Gastroesophageal sphincter (tissue), 4 donors: ENCODE measurements around the gene E2F4. TPM values are rescaled to one million over a fixed set of nuclear protein-coding genes. Genes with fewer than 3 reads are reported as not detected.
A peak's percentile ranks its signal among the peaks of the same experiment; 100 is the strongest.

Experiments
- ATAC-seq: fragments of 150-250 bp; one replicate; pipeline ENCODE4 v1.9.1; 2016; ENCODE audit warnings: mild to moderate bottlenecking, moderate library complexity
- H3K27ac ChIP-seq, 4 donors: fragments of 200-600 bp; sonication (generic) in 3 of 4; 1 replicate in 3 of 4; 2 replicates in 1 of 4; pipeline ENCODE4 v1.5.1; 2016 to 2019
- H3K27me3 ChIP-seq: fragments of 200-600 bp; sonication (generic); one replicate; pipeline ENCODE4 v1.5.1; 2019
- H3K36me3 ChIP-seq, 2 donors: fragments of 200-600 bp; sonication (generic); one replicate each; pipeline ENCODE4 v1.5.1; 2019; ENCODE audit warnings: control low read depth in 1 of 2
- H3K4me1 ChIP-seq, 3 donors: fragments of 200-600 bp; sonication (generic); 1 replicate in 2 of 3; 2 replicates in 1 of 3; pipeline ENCODE4 v1.5.1; 2016 to 2019; ENCODE audit warnings: control low read depth in 2 of 3
- H3K4me3 ChIP-seq, 2 donors: fragments of 200-600 bp; sonication (generic); one replicate each; pipeline ENCODE4 v1.5.1; 2019; ENCODE audit warnings: mild to moderate bottlenecking in 1 of 2, moderate library complexity in 1 of 2
- H3K9me3 ChIP-seq, 3 donors: fragments of 200-600 bp; sonication (generic); one replicate each; pipeline ENCODE4 v1.5.1; 2017 to 2019; ENCODE audit warnings: control low read depth in 2 of 3
- CTCF ChIP-seq, 4 experiments: fragments of 200-600 bp in 2 of 4; fragments of 450-650 bp in 2 of 4; sonication (generic) in 1 of 4; IDR thresholded peaks; one replicate each; pipeline ENCODE4 v1.5.1; 2017 to 2019; ENCODE audit warnings: antibody characterized with exemption in 4 of 4, mild to moderate bottlenecking in 2 of 4, moderate library complexity in 2 of 4
- EP300 ChIP-seq: sonication (generic); formaldehyde crosslinking; IDR thresholded peaks from one replicate; pipeline ENCODE4 v1.6.1; 2017; ENCODE audit warnings: antibody characterized with exemption, mild to moderate bottlenecking
- POLR2A ChIP-seq, 2 donors: fragments of 450-650 bp; IDR thresholded peaks; one replicate each; pipeline ENCODE4 v1.6.1; 2017; ENCODE audit warnings: antibody characterized with exemption in 2 of 2, mild to moderate bottlenecking in 2 of 2, moderate library complexity in 1 of 2
- POLR2AphosphoS5 ChIP-seq: sonication (generic); formaldehyde crosslinking; IDR thresholded peaks from one replicate; pipeline ENCODE4 v1.6.1; 2017; ENCODE audit warnings: antibody characterized with exemption
- WGBS, 2 donors: methylation state at CpG; one replicate each; pipeline ENCODE4 v1.1.5; 2018; ENCODE audit warnings: low coverage in 1 of 2; 5-methylcytosine and 5-hydroxymethylcytosine counted together
- total RNA-seq, 4 donors: library from RNA; depleted of rRNA; stranded (reverse); fragments of >200 nt; gene quantifications; one replicate each; pipeline ENCODE4 v1.1.0, GENCODE V29; 2016

Gene E2F4
- total RNA-seq, 4 donors from 2014 or later: 55.0 to 89.8 (median 76.2) TPM

GRCh38 chr16:67154578-67155294, 37.2 kb upstream of the E2F4 start:
- no peak for ATAC-seq
- TF ChIP-seq CTCF (IDR thresholded peaks at IDR 0.05) (no peak), POLR2AphosphoS5 (no peak), POLR2A (IDR thresholded peaks at IDR 0.05) (no peak), EP300 (no peak)
- no peaks in the 10 kb centered on the region for H3K9me3 ChIP-seq
- peak overlapping the region in 1 of 2 donors; percentile 28 for H3K4me3 ChIP-seq
- H3K27ac ChIP-seq: no peak overlapping the region
- H3K4me1 ChIP-seq: peaks cover 0 to 52% (median 22%) of the 10 kb centered on the region in 3 donors
- 4 to 27% methylated on average over 3 to 11 of the region's 61 CpGs for WGBS, 2 donors
- no peaks in the 10 kb centered on the region for H3K27me3 ChIP-seq
- no peaks in the 10 kb centered on the region for H3K36me3 ChIP-seq

GRCh38 chr16:67155295-67156142, 36.4 kb upstream of the E2F4 start:
- WGBS, 2 donors: 2 to 11% methylated on average over 9 to 13 of the region's 74 CpGs
- TF ChIP-seq POLR2A (IDR thresholded peaks at IDR 0.05) (no peak), EP300 (no peak), CTCF (IDR thresholded peaks at IDR 0.05) (peak in 3 of 4 experiments; percentile 99), POLR2AphosphoS5 (no peak)
- Histone ChIP-seq H3K4me3 (peak overlapping the region in 1 of 2 donors; percentile 28), H3K9me3 (no peaks in the 10 kb centered on the region), H3K4me1 (peaks cover 0 to 51% (median 18%) of the 10 kb centered on the region in 3 donors), H3K36me3 (no peaks in the 10 kb centered on the region), H3K27ac (no peak overlapping the region), H3K27me3 (no peaks in the 10 kb centered on the region)
- ATAC-seq: peak; percentile 54

DNA sequence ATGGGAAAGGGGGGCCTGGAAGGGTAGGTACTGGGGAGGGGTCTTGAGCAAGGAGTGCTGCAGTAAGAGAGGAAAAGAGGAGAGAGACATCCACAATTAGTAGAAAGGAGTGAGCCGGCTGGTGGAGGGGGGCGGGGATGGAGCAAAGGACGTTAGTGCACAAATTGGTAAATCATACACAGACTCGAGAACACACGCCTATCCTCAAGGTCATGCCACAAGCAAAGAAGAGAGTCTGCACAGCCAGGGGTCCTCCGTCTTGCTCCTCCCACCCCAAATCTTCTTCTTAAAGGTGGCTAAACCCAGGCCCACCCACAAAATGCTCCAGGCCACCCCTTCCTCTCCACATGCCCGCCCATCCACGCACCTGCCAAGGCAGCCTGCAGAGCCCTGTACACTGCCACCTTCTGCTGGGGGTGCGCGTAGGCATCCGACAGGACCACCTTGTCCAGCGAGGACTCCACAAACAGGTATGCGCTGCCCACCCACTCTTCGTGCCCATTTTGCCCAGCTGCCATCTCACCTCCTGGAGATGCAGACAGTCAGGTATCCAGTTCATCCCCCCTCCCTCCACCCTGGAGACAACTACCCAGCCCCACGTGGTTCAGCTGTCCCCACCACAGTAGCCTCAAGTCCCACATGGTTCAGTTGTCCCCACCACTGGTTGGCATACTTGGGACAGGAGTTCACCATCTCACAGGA, 35.7 kb upstream of the E2F4 start:
- H3K9me3 ChIP-seq: no peaks in the 10 kb centered on the region
- no peaks in the 10 kb centered on the region for H3K27me3 ChIP-seq
- TF ChIP-seq POLR2A (IDR thresholded peaks at IDR 0.05): no peak
- TF ChIP-seq POLR2AphosphoS5: no peak
- TF ChIP-seq EP300: no peak
- no peak for TF ChIP-seq CTCF (IDR thresholded peaks at IDR 0.05)
- H3K27ac ChIP-seq: no peak overlapping the region
- 50 to 72% methylated on average over 4 of the region's 15 CpGs for WGBS, 2 donors
- no peak for ATAC-seq
- no peak overlapping the region for H3K4me3 ChIP-seq
- H3K4me1 ChIP-seq: peaks cover 0 to 51% (median 19%) of the 10 kb centered on the region in 3 donors
- H3K36me3 ChIP-seq: no peaks in the 10 kb centered on the region

DNA sequence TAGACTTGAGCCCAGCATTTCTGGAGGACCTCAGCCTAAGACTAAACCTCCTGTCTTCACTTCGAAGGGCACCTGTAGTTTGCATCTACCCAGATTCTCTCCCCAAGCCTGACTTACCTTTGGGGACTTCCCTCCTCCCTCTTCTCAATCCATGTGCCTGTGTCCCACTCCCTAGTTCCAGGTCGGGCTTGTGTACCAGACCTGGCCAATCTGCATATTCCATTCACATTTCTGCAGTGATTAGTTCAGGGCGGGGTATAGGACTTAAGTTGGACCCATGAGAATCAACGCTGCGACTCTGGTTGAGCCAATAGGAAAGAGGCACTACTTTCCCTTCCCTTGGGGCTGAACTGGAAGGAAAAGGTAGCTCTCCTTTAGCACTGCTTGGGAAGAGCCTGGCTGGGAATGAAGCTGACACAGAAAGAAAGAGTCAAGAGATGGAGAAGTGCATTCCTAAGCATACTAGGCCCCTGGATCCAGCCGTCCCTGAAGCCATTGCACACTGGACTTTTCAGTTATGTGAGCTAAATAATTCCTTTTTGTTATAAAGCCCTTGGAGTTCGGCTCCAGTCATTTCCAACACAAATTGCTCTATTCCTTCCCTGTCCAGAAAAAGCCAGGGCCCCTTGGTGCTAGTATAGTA, 34.7 kb upstream of the E2F4 start:
- ATAC-seq: no peak
- Histone ChIP-seq H3K4me3 (no peak overlapping the region), H3K27me3 (peaks cover 2% of the 10 kb centered on the region), H3K4me1 (peaks cover 0 to 55% (median 22%) of the 10 kb centered on the region in 3 donors), H3K27ac (no peak overlapping the region), H3K36me3 (no peaks in the 10 kb centered on the region), H3K9me3 (no peaks in the 10 kb centered on the region)
- TF ChIP-seq CTCF (IDR thresholded peaks at IDR 0.05) (no peak), EP300 (no peak), POLR2AphosphoS5 (no peak), POLR2A (IDR thresholded peaks at IDR 0.05) (no peak)
- 50 to 51% methylated on average over 5 to 6 of the region's 7 CpGs for WGBS, 2 donors
